Measurements from ENCODE around the gene FAM240A. TPM values are rescaled to one million over a fixed set of nuclear protein-coding genes. Genes with fewer than 3 reads are reported as not detected.

The FAM240A gene
- total RNA-seq: not detected in 2 replicates

GRCh38 chr3:46612324-46612723 lies at the start of gene FAM240A:
FAM240A (plus strand) TSS chr3:46612525; CDS start chr3:46612684, 159 bp downstream.

GRCh38 chr3:46566040-46566641 lies 46.2 kb upstream of the FAM240A start, which contains the start of gene LRRC2:
LRRC2 (minus strand) TSS chr3:46566302; CDS start chr3:46551591, 14,711 bp downstream.

Other genes starting within 250 kb of the FAM240A start
- gene CCR5, start 241.6 kb upstream of the FAM240A start, total RNA-seq: not detected in 2 replicates
- not detected in 2 replicates for gene CCRL2, start 205.3 kb upstream of the FAM240A start, total RNA-seq
- 0.07 TPM in 1 of 2 replicates, not detected in the other for gene LTF, start 147.6 kb upstream of the FAM240A start, total RNA-seq
- gene RTP3, start 114.5 kb upstream of the FAM240A start, total RNA-seq: not detected in 2 replicates
- not detected in 2 replicates for gene LRRC2, start 46.2 kb upstream of the FAM240A start, total RNA-seq
- 49.5 and 57.3 TPM in 2 replicates for gene ALS2CL, start 81.2 kb downstream of the FAM240A start, total RNA-seq
- 0.14 TPM in 1 of 2 replicates, not detected in the other for gene TMIE, start 88.9 kb downstream of the FAM240A start, total RNA-seq
- not detected in 2 replicates for gene PRSS50, start 105.3 kb downstream of the FAM240A start, total RNA-seq

All from airway epithelial cell (primary cell).